ENCODE measurements around the gene KRTAP10-9.
"Not testable (repeated sequence)": the region's sequence is repeated elsewhere in the genome, so short reads cannot be mapped to it uniquely, and the experiment has no call there.

KRTAP10-9 gene, protein sequence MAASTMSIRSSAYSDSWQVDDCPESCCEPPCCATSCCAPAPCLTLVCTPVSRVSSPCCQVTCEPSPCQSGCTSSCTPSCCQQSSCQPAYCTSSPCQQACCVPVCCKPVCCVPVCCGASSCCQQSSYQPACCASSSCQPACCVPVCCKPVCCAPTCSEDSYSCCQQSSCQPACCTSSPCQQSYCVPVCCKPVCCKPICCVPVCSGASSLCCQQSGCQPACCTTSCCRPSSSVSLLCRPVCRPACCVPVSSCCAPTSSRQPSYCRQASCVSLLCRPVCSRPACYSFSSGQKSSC

DNA sequence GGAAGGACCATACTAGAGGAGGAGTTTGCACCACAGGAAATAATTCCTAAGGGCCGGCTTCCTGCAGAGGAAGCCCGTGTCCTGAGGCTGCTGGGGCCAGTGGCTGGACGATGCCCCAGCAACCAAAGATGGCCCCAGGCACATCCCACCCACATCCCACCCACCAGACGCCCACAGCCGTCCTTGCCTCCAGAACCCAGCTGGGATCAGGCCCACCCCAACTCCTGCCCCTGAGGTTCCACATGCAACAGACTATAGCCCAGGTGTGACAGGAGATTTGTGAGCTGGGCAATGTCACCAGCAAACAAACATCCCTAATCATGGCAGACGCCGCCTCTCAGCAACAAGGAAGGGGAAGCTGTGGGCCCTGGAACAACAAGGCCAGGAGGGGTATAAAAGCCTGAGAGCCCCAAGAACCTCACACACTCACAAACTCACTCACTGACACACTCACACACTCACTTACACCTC is at the start of gene KRTAP10-9:
TSS of gene KRTAP10-9 (plus strand) at position 421 of the 471 bp plus-strand sequence. CDS start 79 bp downstream, outside the sequence.
- no peak for DNase-seq (ENCODE audit: low read depth in 2 of 2)

DNA sequence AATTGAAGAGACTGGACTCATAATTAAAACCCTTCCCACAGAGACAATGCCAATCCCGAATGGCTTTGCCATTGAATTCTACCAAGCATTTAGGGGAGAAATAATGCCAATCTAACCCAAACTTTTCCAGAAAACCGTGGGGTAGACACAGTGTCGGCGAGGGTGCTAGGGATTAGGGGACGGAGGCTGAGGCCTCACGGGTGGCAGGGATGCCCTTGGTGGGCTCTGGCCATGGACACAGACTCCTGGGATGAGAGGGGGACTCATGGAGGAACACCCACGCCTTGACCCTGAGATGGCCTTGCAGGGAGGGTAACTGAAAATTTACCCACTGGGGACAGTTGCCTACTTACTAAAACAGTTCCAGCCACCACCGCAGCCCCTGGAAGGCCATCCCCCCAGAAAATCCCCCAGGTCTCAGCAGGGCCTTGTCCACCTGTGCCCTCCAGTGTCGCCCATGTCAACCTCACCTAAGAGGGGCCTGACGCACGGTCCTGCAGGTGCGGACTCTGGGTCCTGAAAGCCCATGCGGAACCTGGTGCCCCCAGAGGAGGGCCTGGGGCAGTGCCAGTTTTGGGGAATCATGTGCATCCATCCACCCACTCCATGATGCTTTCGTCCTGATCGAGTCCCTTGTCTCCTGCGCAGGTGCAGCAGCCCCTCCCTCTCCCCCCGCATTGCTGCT is 48.4 kb upstream of the KRTAP10-9 start:
- no peak for DNase-seq (ENCODE audit: low read depth in 2 of 2)

DNA sequence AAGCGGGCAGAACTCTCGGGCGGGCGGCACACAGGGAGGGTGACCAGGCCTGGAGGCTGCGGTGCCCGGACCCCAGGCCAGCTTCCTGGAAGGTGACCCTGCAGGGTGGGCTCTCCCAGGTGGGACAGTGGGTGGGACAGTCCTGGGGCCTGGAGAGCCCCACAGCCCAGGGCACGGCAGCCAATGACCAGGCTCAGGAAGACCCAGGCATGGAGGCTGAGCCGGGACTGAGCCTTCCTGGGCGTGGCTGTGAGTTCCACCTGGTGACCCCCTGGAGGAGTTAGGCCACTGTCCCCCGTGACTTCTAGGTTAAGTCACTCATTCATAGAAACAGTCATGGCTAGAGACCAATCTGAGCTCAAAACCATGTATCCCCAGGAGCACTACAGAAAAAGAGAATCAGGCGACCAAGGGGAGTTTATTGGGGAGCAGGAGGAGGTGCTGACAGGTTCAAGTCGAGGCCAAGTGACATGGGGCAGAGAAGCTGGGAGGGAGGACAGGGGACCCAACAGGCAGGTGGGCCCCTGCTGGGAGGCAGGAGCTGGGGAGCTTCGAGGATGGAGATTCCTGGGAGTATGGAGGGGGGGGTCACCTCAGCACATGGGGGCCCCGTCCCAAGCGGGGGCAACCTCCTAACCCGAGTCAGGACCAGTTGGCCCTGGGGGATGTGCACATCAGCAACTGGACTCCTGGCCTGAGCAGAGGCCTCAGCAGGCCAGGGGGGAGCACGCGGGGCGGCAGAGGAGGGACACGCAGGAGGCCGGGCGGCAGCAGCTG is 47.6 kb upstream of the KRTAP10-9 start:
- no peak for DNase-seq (ENCODE audit: low read depth in 2 of 2)

DNA sequence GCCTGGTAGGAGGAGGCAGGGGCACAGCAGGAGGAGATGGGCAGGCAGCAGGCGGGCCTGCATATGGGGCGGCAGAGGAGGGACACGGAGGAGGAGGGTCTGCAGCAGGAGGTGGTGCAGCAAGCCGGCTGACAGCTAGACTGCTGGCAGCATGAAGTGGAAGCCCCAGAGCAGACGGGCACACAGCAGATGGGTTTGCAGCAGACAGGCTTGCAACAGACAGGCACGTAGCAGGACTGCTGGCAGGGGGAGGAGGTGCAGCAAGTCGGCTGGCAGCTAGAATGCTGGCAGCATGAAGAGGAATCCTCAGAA is 47.1 kb upstream of the KRTAP10-9 start:
- no peak for DNase-seq (ENCODE audit: low read depth in 2 of 2)

DNA sequence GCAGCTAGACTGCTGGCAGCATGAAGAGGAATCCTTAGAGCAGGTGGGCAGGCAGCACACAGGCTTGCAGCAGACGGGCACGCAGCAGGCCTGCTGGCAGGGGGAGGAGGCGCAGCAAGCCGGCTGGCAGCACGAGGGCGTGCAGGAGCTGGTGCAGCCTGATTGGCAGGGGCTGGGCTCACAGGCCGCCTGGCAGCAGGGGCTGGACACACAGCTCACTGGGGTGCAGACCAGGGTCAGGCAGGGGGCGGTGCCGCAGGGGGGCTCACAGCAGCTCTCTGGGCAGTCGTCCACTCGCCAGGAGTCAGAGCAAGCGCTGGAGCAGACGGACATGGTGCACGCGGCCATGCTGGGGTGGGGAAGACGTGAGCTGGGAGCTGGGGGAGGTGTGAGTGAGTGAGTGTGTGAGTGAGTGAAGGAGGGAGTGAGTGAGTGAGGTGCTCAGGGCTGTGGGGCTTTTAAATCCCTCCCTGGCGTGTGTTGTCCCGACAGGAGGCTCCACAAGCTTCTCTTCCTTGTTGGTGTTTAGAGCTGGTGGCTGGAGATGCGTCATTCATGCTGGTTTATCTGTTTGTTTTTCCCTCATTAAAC is 46.6 kb upstream of the KRTAP10-9 start, which contains the start of gene KRTAP10-5:
TSS of gene KRTAP10-5 (minus strand) at position 374 of the 591 bp plus-strand sequence. CDS start at position 348, 26 bp downstream.
- DNase-seq (ENCODE audit: low read depth in 2 of 2) = not testable (repeated sequence)

DNA sequence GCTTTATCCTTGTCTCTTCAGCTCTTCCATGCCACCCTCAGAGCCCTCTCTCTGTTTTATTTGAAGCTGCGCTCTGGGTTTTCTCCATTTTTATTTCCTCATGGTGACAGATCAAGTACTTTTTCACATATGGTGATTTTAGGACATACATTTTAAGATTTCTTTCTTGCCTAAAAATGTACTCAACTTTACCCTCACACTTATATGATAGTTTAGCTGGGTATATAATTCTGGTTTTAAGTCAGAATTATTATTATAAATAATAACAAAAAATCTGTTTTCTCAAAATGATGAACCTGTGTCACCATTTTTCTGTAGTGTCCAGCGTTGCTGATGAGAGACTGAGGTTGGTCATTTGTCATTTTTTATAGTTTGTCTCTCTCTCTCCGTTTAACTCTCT is 45.7 kb upstream of the KRTAP10-9 start:
- DNase-seq (ENCODE audit: low read depth in 2 of 2) = no peak

DNA sequence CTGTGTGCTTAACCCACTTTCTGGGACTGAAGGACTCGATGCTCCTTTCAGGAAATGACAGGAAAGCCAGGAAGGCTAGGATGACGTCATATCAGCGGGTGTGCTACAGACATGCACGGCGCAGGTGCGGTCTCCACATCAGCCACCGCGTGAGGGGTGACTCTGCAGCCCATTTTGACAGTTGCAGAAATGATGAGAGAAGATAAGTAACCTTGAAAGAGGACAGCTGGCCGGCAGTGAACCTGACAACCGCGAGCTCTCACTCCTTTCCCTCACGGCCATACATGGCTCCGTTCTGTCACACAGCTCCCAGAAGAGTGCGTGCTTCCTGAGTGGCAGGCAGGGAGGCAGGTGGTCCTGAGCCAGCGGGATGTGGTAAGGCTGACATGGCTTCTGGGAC is 44.8 kb upstream of the KRTAP10-9 start:
- DNase-seq (ENCODE audit: low read depth in 2 of 2) = no peak

DNA sequence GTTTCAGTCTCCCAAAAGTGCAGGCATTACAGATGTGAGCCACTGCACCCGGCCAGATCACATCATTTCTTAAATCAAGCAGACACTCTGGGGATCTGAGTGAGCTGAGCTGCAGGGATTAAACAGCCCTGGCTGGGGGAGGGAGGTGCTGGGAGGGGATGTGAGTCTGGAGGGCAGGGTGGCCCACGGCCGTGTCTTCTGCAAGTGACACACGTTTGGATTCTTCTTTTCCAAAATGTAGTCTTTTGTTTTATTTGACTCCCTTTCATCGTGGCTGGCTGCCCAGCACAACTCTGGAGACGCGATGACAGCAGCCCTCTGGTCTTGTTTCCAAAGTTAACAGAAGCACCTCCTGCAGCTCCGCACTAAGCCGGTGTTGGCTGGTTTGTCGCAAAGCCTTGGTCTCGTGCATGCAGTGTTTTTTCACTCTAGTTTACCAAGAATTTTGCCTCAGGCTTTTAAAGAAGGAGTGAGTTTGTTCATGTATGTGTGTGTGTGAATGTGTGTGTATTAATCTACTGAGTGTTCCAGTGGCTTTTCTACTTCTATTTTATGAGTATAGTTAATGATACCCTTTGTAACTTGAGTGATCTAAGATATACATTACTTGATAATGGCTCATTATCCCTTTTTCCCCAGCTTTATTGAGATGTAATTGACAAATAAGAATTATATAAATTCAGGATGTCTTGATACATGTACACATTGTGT is 43.6 kb upstream of the KRTAP10-9 start:
- DNase-seq (ENCODE audit: low read depth in 2 of 2) = no peak

DNA sequence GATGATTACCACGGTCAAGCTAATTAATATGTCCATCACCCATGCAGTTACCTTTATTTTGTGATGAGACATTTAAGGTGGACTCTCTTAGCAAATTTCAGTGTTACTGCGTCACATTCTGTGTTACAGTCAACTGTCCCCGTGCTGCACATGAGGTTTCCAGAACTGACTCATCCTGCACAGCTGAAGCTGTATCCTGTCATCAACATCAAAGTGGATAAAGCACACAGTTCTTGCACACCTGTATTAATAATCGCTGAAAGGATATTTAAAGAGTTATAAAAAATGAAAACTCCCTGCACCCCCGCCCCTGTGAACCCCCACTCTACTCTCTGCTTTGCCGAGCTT is 43.1 kb upstream of the KRTAP10-9 start:
- no peak for DNase-seq (ENCODE audit: low read depth in 2 of 2)

DNA sequence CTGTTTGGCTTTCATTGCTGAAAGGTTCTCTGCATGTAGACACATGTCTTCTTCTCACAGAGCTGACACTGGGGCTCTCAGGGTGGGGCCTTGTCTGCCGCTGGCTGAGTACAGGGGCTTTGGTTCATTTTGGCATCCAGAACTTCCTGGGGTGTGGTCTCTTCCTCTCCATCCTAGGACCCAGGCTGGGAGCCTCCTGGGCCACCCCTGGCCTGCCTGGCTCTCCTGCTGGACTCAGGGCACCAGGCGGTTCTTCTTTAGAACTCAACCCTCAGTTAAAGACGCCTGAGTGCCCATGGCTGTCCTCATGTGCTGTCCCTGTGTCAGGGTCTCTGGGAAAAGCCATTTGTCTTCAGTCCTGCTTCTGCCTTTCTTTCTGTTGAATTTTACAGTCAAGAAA is 41.0 kb upstream of the KRTAP10-9 start:
- no peak for DNase-seq (ENCODE audit: low read depth in 2 of 2)

DNA sequence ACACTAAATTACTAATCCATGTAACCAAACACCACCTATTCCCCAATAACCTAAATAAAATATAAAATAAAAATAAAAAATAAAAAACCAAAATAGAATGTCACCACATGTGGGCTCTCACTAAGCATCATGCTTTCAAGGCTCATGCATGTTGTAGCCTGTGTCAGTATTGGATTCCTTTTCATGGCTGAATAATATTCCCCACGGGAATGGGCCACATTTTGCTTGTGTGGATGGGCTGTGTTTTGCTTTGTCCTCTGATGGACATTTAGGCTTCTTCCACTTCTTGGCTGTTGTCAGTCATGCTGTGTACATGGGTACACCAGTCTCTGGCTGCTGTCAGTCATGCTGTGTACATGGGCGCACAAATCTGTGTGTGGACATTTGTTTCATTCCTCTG is 37.8 kb upstream of the KRTAP10-9 start:
- no peak for DNase-seq (ENCODE audit: low read depth in 2 of 2)

DNA sequence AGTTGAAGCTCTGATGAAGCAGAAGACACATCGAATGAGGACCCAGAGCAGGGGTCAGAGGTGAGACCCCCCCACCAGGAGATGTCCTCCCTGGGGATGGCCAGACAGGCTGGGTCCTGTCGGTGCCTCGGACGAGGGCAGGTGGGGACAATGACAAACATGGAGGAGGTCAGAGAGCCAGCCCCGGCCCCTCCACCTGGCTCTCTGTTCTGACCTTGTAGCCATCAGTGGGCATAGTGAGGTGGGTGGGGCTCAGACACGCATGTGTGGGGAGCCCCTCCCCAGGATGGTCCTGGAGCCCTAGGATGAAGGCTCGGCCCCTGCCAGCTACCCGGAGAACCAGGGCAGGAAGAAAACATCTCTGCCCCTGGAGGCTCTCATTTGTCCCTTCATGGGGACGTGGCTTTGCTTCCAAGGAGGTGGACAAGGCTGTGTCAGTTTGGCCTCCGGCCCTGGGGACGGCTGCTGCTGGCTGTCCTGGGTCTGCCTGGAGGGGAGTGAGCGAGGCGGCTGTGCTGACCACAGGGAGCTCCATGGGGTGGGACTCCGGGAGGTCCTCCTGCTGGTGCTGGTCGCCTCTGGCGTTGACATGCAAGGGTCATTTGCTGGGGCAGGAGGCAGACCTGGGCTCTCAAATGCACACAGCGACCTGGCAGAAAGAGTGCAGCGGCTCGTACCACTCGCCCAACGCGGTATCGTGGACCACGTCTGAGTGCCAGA is 37.1 kb upstream of the KRTAP10-9 start:
- DNase-seq (ENCODE audit: low read depth in 2 of 2) = no peak

DNA sequence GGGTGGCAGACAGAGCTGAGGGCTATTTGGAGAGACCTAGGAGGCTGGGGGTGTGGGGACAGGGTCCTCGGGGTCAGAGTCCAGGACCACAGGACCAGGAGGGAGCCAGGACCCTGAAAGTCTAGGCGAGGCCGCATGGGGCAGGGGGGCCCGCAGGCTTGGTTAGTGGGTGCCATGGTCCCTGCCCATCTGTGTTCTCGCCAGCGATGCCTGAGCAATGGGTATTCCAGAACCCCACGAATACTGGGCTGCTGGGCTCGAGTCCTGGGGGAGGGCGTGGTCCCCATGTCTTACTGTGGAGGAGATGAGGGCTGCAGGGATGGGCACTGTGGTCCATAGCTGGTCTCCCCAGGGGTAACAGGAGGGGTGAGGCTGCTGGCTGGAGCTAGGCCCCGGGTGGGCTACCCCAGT is 36.6 kb upstream of the KRTAP10-9 start:
- no peak for DNase-seq (ENCODE audit: low read depth in 2 of 2)

DNA sequence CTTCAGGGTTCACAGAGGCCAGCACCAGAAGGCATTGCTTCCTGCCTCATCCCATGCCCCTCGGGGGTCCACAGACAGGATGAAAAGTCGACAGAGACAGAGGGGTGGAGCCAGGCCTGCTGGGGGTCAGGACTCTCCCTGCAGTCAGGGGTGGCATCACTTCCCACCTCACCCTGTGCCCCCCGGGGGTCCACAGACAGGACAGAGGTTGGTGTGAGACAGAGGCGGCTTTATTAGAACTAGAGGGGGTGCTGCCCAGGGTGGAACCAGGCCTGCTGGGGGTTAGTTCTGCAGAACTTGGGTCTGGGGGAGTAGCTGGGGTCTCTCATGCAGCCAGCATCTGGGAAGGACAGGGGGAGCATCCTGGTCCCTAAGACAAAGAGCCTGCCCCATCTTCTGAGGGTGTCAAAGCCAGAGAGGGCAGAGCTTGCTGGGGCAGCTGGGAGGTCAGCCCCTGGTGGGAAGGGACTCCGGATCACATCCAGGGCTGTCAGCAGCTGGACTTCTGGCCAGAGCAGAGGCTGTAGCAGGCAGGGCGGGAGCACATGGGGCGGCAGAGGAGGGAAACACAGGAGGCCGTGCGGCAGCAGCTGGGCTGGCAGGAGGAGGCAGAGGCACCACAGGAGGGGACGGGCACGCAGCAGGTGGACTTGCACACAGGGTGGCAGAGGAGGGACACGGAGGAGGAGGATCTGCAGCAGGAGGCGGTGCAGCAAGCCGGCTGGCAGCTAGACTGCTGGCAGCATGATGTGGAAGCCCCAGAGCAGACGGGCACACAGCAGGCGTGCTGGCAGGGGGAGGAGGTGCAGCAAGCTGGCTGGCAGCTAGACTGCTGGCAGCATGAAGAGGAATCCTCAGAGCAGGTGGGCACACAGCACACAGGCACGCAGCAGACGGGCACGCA is 35.7 kb upstream of the KRTAP10-9 start:
- DNase-seq (ENCODE audit: low read depth in 2 of 2) = not testable (repeated sequence)

DNA sequence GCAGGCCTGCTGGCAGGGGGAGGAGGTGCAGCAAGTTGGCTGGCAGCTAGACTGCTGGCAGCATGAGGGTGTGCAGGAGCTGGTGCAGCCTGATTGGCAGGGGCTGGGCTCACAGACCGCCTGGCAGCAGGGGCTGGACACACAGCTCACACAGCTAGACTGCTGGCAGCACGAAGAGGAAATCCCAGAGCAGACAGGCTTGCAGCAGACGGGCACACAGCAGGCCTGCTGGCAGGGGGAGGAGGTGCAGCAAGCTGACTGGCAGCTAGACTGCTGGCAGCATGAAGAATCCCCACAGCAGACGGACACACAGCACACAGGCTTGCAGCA is 35.1 kb upstream of the KRTAP10-9 start:
- not testable (repeated sequence) for DNase-seq (ENCODE audit: low read depth in 2 of 2)

DNA sequence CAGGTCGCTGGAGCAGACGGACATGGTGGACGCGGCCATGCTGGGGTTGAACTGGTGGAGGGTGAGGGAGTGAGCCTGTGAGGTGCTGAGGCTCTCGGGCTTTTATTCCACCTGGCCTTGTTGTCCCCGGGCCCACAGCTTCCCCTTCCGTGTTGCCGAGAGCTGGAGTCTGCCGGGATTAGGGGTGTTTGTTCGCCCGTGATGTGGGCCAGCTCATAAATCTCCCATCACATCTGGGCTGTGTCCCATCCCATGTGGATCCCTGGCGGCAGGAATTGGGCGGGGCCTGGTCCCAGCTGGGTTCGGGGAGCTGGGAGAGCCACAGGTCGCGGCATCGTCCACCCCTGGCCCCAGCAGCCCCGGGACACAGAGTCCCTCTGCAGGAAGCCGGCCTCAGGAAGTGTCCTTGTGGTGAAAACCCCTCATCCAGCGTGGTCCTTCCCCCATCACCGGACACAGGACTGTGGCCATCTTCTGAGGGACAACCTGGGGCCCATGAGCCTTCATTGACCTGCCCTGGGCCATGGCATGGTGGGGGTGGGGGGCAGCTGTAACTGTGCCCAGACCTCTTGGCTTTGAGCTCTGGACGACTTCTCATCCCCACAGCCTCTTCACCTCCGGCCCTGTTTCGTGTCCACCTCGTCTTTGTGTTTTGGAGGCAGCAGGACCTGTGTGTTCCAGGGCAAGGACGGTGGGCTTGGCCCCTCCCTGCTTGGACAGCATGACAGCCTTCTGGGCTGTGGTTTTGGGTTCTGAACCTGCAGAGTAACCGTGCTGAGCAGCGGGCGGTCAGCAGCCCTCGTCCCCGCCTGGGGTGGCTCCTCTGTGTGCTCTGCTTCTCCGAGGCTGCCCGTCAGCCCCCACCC is 34.2 kb upstream of the KRTAP10-9 start, which contains the start of gene KRTAP10-6:
TSS of gene KRTAP10-6 (minus strand) at position 60 of the 866 bp plus-strand sequence. CDS start at position 39, 21 bp downstream.
- DNase-seq (ENCODE audit: low read depth in 2 of 2) = no peak

DNA sequence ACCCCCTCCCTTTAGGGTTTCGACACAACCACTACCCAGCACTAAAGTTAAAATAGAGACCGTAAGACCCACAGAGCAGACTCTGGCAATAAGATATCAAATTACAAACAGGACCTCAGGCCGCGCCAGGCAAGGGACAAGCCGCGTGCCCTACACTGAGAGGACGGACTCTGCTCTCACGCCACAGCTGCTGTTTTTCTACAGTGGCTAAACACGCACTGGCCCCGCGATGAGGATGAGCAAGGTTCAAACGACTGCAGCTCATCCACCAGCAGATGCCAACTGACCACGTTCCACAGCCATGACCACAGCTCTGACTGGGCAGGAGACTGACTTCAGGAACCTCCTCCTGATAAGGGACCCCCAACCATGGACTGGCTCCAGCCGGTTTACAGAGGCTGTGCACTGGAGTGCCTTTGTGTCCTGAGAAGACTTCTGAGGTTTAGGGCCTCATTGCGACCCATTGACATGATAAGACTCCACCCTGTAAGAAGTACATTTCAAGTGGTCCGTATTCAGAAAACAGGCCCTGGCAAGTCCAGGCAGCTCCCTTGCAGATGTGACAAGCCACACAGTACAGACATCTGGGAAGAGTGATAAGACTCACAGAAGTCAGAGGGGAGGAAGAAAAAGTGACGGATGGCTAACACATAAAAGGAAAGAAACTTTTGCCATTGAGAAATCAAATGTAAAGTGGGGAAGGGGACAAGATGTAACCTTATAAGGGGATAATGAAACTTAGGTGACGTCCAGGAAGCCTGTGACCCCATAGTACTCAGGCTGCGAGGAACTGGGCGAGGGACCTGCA is 33.1 kb upstream of the KRTAP10-9 start:
- no peak for DNase-seq (ENCODE audit: low read depth in 2 of 2)

DNA sequence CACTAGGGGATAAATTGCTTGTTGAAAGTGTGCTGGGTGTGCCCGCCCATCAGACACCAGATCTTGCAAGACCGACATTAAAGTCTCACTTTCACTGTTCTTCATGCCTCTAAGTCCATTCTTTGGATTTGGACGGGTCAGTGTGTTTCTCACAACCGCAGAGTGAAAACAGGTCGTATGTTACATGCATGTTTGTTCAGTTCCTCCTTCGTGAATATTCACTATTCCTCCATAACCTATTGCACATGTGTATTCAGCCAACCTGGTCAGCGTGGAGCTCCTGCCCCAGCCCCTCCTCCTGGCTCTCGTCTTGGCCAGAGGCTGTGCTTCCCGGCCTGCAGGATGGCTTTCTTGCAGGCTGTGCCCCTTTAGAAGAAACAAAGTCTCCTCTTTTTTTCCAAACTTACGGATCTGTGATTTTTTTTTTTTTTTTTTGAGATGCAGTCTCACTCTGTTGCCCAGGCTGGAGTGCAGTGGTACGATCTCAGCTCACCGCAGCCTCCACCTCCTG is 32.4 kb upstream of the KRTAP10-9 start:
- DNase-seq (ENCODE audit: low read depth in 2 of 2) = no peak
